Keratinocyte (primary cell): ENCODE measurements around the gene RAB7B.

ENCODE experiments used
- EZH2 ChIP-seq: IDR thresholded peaks from one replicate; pipeline ENCODE4 v1.6.1; 2012; ENCODE audit warnings: inconsistent platforms, mild to moderate bottlenecking, low read length, moderate library complexity
- TF ChIP-seq, protein P1 (sequence below), 3 experiments: IDR thresholded peaks in 1 of 3; conservative IDR thresholded peaks in 1 of 3; optimal IDR thresholded peaks in 1 of 3; 2 replicates in 2 of 3; 3 replicates in 1 of 3; pipeline versions ENCODE3 to v1.5.1; 2011; ENCODE audit warnings: low read length in 3 of 3, mild to moderate bottlenecking in 3 of 3, moderate library complexity in 2 of 3, control low read depth in 1 of 3, inconsistent platforms in 1 of 3; ENCODE audit not compliant: insufficient read depth in 2 of 3; ENCODE audit errors: extremely low read depth in 1 of 3

DNA sequence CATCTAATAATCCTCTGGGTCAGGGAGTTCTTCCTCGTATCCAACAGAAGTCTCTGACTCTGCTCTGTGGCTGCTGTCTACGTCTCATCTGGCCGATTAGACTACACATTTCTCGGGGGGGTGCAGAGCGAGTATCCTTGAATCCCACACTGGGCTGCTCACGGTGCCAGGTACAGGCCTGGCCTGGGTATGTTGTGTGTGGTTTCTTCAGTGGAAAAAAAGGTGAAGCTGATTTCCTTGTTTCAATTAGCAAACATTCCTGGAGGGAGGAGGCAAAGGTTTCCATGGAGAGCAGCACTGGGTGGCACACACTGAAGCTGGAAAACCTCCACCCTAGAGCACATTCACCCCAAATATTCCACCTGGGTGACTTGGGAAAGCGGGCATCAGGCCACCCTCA is 2.0 kb upstream of the RAB7B start:
- TF ChIP-seq EZH2: no peak
- TF ChIP-seq, protein P1, sequence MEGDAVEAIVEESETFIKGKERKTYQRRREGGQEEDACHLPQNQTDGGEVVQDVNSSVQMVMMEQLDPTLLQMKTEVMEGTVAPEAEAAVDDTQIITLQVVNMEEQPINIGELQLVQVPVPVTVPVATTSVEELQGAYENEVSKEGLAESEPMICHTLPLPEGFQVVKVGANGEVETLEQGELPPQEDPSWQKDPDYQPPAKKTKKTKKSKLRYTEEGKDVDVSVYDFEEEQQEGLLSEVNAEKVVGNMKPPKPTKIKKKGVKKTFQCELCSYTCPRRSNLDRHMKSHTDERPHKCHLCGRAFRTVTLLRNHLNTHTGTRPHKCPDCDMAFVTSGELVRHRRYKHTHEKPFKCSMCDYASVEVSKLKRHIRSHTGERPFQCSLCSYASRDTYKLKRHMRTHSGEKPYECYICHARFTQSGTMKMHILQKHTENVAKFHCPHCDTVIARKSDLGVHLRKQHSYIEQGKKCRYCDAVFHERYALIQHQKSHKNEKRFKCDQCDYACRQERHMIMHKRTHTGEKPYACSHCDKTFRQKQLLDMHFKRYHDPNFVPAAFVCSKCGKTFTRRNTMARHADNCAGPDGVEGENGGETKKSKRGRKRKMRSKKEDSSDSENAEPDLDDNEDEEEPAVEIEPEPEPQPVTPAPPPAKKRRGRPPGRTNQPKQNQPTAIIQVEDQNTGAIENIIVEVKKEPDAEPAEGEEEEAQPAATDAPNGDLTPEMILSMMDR (optimal IDR thresholded peaks at IDR 0.05 in 1 of 3, IDR thresholded peaks at IDR 0.05 in 1 of 3, conservative IDR thresholded peaks at IDR 0.05 in 1 of 3; ENCODE audit: extremely low read depth in 1 of 3, insufficient read depth in 2 of 3, low read length in 3 of 3): no peak
